ENCODE results near the gene OR6M1. TPM values are rescaled to one million over a fixed set of nuclear protein-coding genes. Genes with fewer than 3 reads are reported as not detected.

OR6M1 gene
- total RNA-seq, 1 experiment from 2014 or later = not detected

Other genes starting within 250 kb of the OR6M1 start
- gene SCN3B, start 151.7 kb downstream of the OR6M1 start, total RNA-seq (2014; rRNA removed; shearing (Covaris generic); ENCODE audit: low replicate concordance) = not detected in 2 replicates
- 10.0 and 21.2 TPM in 2 replicates for gene ZNF202, start 64.7 kb downstream of the OR6M1 start, total RNA-seq (2014; rRNA removed; shearing (Covaris generic); ENCODE audit: low replicate concordance)
- gene OR6X1, start 51.8 kb downstream of the OR6M1 start, total RNA-seq (2014; rRNA removed; shearing (Covaris generic); ENCODE audit: low replicate concordance) = not detected in 2 replicates
- gene TMEM225, start 79.3 kb upstream of the OR6M1 start, total RNA-seq (2014; rRNA removed; shearing (Covaris generic); ENCODE audit: low replicate concordance) = not detected in 2 replicates
- gene OR8D4, start 95.8 kb upstream of the OR6M1 start, total RNA-seq (2014; rRNA removed; shearing (Covaris generic); ENCODE audit: low replicate concordance) = not detected in 2 replicates
- not detected in 2 replicates for gene OR4D5, start 133.3 kb upstream of the OR6M1 start, total RNA-seq (2014; rRNA removed; shearing (Covaris generic); ENCODE audit: low replicate concordance)
- gene OR6T1, start 137.5 kb upstream of the OR6M1 start, total RNA-seq (2014; rRNA removed; shearing (Covaris generic); ENCODE audit: low replicate concordance) = not detected in 2 replicates
- not detected in 2 replicates for gene OR10S1, start 171.4 kb upstream of the OR6M1 start, total RNA-seq (2014; rRNA removed; shearing (Covaris generic); ENCODE audit: low replicate concordance)
- not detected in 2 replicates for gene OR10G6, start 188.8 kb upstream of the OR6M1 start, total RNA-seq (2014; rRNA removed; shearing (Covaris generic); ENCODE audit: low replicate concordance)
- gene OR10G4, start 206.6 kb upstream of the OR6M1 start, total RNA-seq (2014; rRNA removed; shearing (Covaris generic); ENCODE audit: low replicate concordance) = not detected in 2 replicates
- gene OR10G9, start 216.7 kb upstream of the OR6M1 start, total RNA-seq (2014; rRNA removed; shearing (Covaris generic); ENCODE audit: low replicate concordance) = not detected in 2 replicates
- gene OR10G8, start 220.4 kb upstream of the OR6M1 start, total RNA-seq (2014; rRNA removed; shearing (Covaris generic); ENCODE audit: low replicate concordance) = not detected in 2 replicates
- not detected in 2 replicates for gene OR10G7, start 235.0 kb upstream of the OR6M1 start, total RNA-seq (2014; rRNA removed; shearing (Covaris generic); ENCODE audit: low replicate concordance)

Measured in MG63 (cell line).